Tibial nerve (tissue), 4 donors: ENCODE data around the gene ANXA5. TPM values are rescaled to one million over a fixed set of nuclear protein-coding genes. Genes with fewer than 3 reads are reported as not detected.

Source experiments
- DNase-seq, 2 donors: peaks; one replicate each; pipeline ENCODE4 v3.0.0-alpha.2; 2019; ENCODE audit warnings: low spot score in 2 of 2
- H3K27ac ChIP-seq, 4 donors: fragments of 200-600 bp; sonication (generic) in 3 of 4; one replicate each; pipeline ENCODE4 v1.5.1; 2017 to 2019; ENCODE audit warnings: mild to moderate bottlenecking in 1 of 4
- H3K27me3 ChIP-seq, 2 donors: fragments of 200-600 bp; sonication (generic) in 1 of 2; one replicate each; pipeline versions ENCODE4 v1.5.1 to v1.6.0; 2017 to 2019
- H3K36me3 ChIP-seq, 3 donors: fragments of 200-600 bp; sonication (generic); one replicate each; pipeline ENCODE4 v1.5.1; 2018 to 2019
- H3K4me1 ChIP-seq, 4 donors: fragments of 200-600 bp; sonication (generic) in 3 of 4; one replicate each; pipeline ENCODE4 v1.5.1; 2017 to 2019
- H3K4me3 ChIP-seq, 4 donors: fragments of 200-600 bp; sonication (generic) in 3 of 4; one replicate each; pipeline ENCODE4 v1.5.1; 2017 to 2019; ENCODE audit warnings: mild to moderate bottlenecking in 1 of 4, moderate library complexity in 1 of 4
- H3K9me3 ChIP-seq, 4 donors: fragments of 200-600 bp; sonication (generic) in 3 of 4; one replicate each; pipeline ENCODE4 v1.5.1; 2017 to 2019
- CTCF ChIP-seq, 5 experiments: fragments of 200-600 bp in 3 of 5; fragments of 450-650 bp in 2 of 5; sonication (generic) in 3 of 5; IDR thresholded peaks; one replicate each; pipeline ENCODE4 v1.5.1; 2016 to 2019; ENCODE audit warnings: antibody characterized with exemption in 5 of 5, mild to moderate bottlenecking in 3 of 5, moderate library complexity in 2 of 5
- EP300 ChIP-seq, 2 donors: sonication (generic); formaldehyde crosslinking; IDR thresholded peaks; one replicate each; pipeline ENCODE4 v1.6.1; 2017; ENCODE audit warnings: antibody characterized with exemption in 2 of 2, mild to moderate bottlenecking in 1 of 2
- POLR2A ChIP-seq, 2 donors: fragments of 450-650 bp; IDR thresholded peaks; one replicate each; pipeline ENCODE4 v1.6.1; 2017; ENCODE audit warnings: antibody characterized with exemption in 2 of 2, mild to moderate bottlenecking in 2 of 2, moderate library complexity in 2 of 2
- WGBS, 2 donors: methylation state at CpG; one replicate each; pipeline ENCODE4 v1.1.5; 2018; 5-methylcytosine and 5-hydroxymethylcytosine counted together
- total RNA-seq, 4 donors: library from RNA; depleted of rRNA; stranded (reverse); fragments of >200 nt; gene quantifications; one replicate each; pipeline ENCODE4 v1.1.0, GENCODE V29; 2016

ANXA5 gene
- total RNA-seq, 4 donors from 2014 or later: 137 to 276 (median 267) TPM

GRCh38 chr4:121680571-121680970 lies 16.2 kb downstream of the ANXA5 start:
- Histone ChIP-seq H3K36me3 (peaks cover 4 to 94% (median 11%) of the 10 kb centered on the region in 3 donors), H3K27me3 (no peaks in the 10 kb centered on the region), H3K4me1 (peaks cover 0 to 10% (median 2%) of the 10 kb centered on the region in 4 donors), H3K9me3 (no peaks in the 10 kb centered on the region), H3K27ac (no peak overlapping the region), H3K4me3 (no peak overlapping the region)
- no peak for TF ChIP-seq EP300 (IDR thresholded peaks at IDR 0.05)
- TF ChIP-seq CTCF (IDR thresholded peaks at IDR 0.05): no peak
- no peak for TF ChIP-seq POLR2A (IDR thresholded peaks at IDR 0.05)
- DNase-seq: no peak
- WGBS, 2 donors: 63 to 74% methylated on average over 3 of the region's 3 CpGs

GRCh38 chr4:121679951-121680350 lies 16.8 kb downstream of the ANXA5 start:
- peaks cover 4 to 94% (median 11%) of the 10 kb centered on the region in 3 donors for H3K36me3 ChIP-seq

GRCh38 chr4:121679267-121679666 lies 17.5 kb downstream of the ANXA5 start:
- Histone ChIP-seq H3K27ac (no peak overlapping the region), H3K27me3 (no peaks in the 10 kb centered on the region), H3K4me3 (no peak overlapping the region), H3K36me3 (peaks cover 0 to 92% (median 11%) of the 10 kb centered on the region in 3 donors), H3K9me3 (no peaks in the 10 kb centered on the region), H3K4me1 (peaks cover 0 to 2% (median under 1%) of the 10 kb centered on the region in 4 donors)
- TF ChIP-seq CTCF (IDR thresholded peaks at IDR 0.05): no peak
- TF ChIP-seq EP300 (IDR thresholded peaks at IDR 0.05): no peak
- no peak for TF ChIP-seq POLR2A (IDR thresholded peaks at IDR 0.05)
- WGBS, 2 donors: 61 to 93% methylated on average over 3 of the region's 3 CpGs
- DNase-seq: no peak

More at GRCh38 chr4:121679951-121680350, 16.8 kb downstream of the ANXA5 start:
- Histone ChIP-seq H3K4me1 (peaks cover 0 to 7% (median 2%) of the 10 kb centered on the region in 4 donors), H3K27me3 (no peaks in the 10 kb centered on the region), H3K27ac (no peak overlapping the region), H3K4me3 (no peak overlapping the region), H3K9me3 (no peaks in the 10 kb centered on the region)
- WGBS, 2 donors: 74 to 81% methylated on average over 4 of the region's 4 CpGs
- TF ChIP-seq EP300 (IDR thresholded peaks at IDR 0.05) (no peak), POLR2A (IDR thresholded peaks at IDR 0.05) (no peak), CTCF (IDR thresholded peaks at IDR 0.05) (no peak)
- DNase-seq: no peak

- Histone ChIP-seq H3K27me3 (no peaks in the 10 kb centered on the region), H3K9me3 (no peaks in the 10 kb centered on the region), H3K4me1 (no peaks in the 10 kb centered on the region), H3K36me3 (peaks cover 0 to 90% (median 11%) of the 10 kb centered on the region in 3 donors), H3K27ac (no peak overlapping the region), H3K4me3 (no peak overlapping the region)
- TF ChIP-seq EP300 (IDR thresholded peaks at IDR 0.05) (no peak), CTCF (IDR thresholded peaks at IDR 0.05) (no peak), POLR2A (IDR thresholded peaks at IDR 0.05) (no peak)
- 92 to 99% methylated on average over 1 of the region's 1 CpG for WGBS, 2 donors
- no peak for DNase-seq
Observed at GRCh38 chr4:121677524-121677923, 19.3 kb downstream of the ANXA5 start.

GRCh38 chr4:121676345-121677075 lies 20.3 kb downstream of the ANXA5 start:
- WGBS, 2 donors: 68 to 73% methylated on average over 6 of the region's 6 CpGs
- H3K4me3 ChIP-seq: no peak overlapping the region
- TF ChIP-seq CTCF (IDR thresholded peaks at IDR 0.05) (no peak), EP300 (IDR thresholded peaks at IDR 0.05) (no peak)

More at GRCh38 chr4:121676345-121677075, 20.3 kb downstream of the ANXA5 start:
- Histone ChIP-seq H3K27ac (no peak overlapping the region), H3K27me3 (no peaks in the 10 kb centered on the region), H3K36me3 (peaks cover 0 to 91% (median 18%) of the 10 kb centered on the region in 3 donors), H3K4me1 (no peaks in the 10 kb centered on the region), H3K9me3 (no peaks in the 10 kb centered on the region)
- DNase-seq: no peak
